ENCODE measurements around the gene HOXD9.

HOXD9 gene

DNA sequence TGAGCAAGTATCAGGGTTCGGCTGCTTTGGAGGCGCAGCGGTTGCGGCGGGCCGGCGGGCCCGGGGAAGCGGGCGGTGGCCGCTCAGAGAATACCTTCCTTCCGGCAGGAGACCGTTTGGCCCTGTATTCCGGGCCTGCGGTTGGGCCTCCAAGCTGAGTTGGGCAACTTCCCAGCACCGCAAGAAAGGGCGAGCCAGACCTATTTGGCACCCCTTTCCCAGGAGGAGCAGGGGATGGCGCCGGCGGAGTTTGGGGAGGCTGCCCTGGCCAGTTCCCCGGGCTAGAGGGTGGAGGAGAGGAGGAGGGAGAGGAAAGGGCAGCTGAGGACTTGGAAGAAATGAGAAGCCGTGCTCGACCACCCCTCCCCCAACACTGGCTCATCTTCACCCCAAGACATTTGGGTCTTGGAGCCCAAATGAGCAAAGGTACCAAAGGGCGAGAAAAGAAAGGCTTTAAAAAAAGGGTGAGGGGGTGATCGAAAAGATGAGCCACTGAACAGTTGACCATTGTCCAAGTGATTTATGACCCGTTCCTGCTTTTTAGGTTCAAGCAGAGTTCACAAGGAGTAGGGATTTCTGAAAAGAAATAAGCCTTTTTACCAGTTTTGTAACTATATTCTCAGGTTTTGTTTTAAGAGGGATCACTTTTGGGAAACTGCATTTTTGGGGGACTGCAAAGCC lies 43.0 kb downstream of the HOXD9 start:
- no peak for DNase-seq (ENCODE audit: low read depth in 2 of 2)

DNA sequence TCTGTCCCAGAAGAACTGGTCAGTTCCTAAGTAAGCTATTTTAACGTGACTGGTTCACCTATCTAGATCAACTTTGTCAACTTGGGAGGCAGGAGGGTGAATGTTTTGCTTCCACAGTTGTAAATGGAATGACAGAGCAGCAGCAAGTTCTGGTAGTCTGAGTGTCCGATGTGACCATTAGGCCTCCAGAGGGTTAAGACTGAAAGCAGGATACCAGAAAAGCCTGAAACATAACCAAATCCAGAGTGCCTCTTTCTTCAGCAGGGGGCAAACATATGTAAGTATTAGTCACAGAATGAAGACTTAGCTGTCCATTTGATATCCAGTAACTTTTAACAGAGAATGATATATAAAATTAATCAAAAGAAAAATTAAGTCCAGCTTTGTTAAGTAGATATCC lies 43.8 kb downstream of the HOXD9 start:
- DNase-seq (ENCODE audit: low read depth in 2 of 2), result no peak

- DNase-seq (ENCODE audit: low read depth in 2 of 2), result no peak
These were observed 44.9 kb downstream of the HOXD9 start for GRCh38 chr2:176167398-176167797.

- DNase-seq (ENCODE audit: low read depth in 2 of 2), result no peak
These were observed 46.7 kb downstream of the HOXD9 start for GRCh38 chr2:176169181-176169580.

GRCh38 chr2:176169711-176170110 lies 47.2 kb downstream of the HOXD9 start:
- no peak for DNase-seq (ENCODE audit: low read depth in 2 of 2)

DNA sequence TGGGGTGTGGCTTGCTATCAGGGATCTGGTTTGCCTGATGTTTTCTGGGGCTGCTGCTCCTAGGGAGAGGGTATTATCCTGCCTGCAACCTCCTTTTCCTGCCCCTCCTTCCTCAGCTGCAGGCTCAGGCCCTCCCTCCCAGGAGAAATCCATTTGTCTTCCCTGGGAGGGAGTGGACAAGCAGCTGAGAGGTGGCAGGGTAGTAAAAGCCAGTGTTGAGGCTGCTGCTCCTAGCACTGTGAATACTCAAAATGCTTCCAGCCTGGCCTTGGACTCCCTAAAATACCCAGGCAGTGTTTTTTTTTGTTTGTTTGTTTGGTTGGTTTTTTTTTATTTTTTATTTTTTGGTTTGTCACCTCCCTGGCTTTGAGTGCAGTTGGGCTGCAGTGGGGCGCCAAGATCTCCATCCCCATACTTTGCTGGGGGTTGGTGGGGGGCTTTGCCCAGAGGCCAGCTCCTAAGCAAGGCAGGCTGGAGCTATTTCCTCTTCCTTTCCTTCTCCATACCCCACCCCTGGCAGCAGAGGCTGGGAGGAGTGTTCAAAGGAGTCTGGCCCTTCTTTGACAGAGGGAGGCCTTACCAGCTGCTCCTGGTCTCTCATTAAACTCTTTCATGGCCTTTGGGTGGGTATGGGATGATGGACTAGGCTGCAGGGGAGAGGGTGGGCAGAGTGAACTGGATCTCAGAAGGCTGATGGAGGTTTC lies 48.2 kb downstream of the HOXD9 start:
- DNase-seq (ENCODE audit: low read depth in 2 of 2), result no peak

- DNase-seq (ENCODE audit: low read depth in 2 of 2), result no peak
These were observed 49.0 kb downstream of the HOXD9 start for GRCh38 chr2:176171351-176172006.

DNA sequence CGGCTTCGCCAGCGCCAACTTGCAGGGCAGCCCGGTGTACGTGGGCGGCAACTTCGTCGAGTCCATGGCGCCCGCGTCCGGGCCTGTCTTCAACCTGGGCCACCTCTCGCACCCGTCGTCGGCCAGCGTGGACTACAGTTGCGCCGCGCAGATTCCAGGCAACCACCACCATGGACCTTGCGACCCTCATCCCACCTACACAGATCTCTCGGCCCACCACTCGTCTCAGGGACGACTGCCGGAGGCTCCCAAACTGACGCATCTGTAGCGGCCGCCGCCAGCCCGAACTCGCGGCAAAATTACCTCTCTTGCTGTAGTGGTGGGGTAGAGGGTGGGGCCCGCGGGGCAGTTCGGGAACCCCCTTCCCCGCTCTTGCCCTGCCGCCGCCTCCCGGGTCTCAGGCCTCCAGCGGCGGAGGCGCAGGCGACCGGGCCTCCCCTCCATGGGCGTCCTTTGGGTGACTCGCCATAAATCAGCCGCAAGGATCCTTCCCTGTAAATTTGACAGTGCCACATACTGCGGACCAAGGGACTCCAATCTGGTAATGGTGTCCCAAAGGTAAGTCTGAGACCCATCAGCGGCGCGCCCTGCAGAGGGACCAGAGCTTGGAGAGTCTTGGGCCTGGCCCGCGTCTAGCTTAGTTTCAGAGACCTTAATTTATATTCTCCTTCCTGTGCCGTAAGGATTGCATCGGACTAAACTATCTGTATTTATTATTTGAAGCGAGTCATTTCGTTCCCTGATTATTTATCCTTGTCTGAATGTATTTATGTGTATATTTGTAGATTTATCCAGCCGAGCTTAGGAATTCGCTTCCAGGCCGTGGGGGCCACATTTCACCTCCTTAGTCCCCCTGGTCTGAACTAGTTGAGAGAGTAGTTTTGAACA lies 49.7 kb downstream of the HOXD9 start:
- no peak for DNase-seq (ENCODE audit: low read depth in 2 of 2)

DNA sequence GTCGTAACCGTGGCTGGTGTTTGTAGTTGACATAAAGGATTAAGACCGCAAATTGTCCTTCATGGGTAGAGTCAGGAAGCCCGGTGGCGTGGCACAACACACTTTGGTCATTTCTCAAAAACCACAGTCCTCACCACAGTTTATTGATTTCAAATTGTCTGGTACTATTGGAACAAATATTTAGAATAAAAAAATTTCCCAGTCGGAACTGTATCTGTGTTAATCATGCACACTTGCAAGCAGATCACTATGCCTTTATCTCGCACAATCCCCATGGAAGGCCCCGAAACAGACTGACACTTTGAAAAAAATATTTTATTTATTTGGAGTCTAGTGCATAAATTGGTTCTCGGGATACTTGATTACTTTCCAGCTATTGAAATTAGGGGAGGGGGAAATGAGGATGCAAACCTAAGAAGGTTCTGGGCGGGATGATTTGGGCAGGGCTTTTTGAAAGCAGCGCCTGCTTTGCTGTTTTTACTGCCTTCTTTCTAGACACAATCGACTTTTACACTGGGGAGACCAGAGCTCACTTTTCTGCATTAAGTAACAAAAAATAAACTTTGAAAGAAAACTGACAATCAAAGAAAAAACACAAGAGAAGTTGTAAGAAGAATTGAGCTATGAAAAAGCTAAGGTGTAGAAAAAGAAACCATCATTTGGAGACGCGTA lies 50.5 kb downstream of the HOXD9 start:
- DNase-seq (ENCODE audit: low read depth in 2 of 2), result no peak

DNA sequence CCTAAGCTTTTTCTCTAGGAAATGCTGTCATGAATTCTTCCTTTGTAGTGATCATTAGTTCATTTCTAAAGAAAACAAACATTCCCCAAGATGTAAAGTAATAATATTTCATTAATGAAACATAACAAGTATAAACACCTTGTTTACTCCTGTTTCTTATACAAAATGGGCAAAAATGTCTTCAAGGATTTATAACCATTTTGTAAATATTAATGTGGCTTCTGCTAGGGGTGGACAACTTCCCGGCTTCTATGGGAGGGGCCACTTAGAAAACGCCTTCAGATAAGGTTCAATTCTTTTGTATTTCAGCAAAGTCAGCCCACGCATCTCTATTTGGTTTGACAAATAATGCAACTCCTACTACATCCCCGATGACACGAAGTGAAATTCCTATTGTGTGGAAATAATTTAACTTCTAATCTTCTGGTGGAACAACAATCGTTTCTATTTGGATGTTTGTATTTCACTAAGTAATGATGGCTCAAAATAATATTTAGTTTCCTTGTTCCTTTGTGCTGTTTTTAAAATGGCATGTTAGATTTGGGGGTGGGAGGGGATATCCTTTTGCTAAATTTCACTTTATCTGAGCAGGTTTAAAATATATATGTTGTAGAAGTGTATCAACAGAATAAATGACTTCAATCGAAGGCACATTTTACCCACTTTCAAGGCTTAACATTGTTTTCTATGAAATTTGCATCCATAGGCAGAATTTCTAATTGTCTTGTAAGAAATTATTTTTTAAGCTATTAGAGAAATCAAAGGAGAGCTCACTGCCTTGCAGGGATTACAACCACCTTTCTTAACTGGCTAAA lies 51.3 kb downstream of the HOXD9 start:
- no peak for DNase-seq (ENCODE audit: low read depth in 2 of 2)

GRCh38 chr2:176174382-176174823 lies 51.9 kb downstream of the HOXD9 start:
- DNase-seq (ENCODE audit: low read depth in 2 of 2), result no peak

Data from stimulated activated CD4-positive, alpha-beta T cell treated with anti-CD3 and anti-CD28 coated beads, Interleukin-1b, Interleukin-23, amount 100 ng/mL, for 1 hour (primary cell).